Stimulated activated CD4-positive, alpha-beta T cell treated with anti-CD3 and anti-CD28 coated beads, TNF-alpha, amount 100 ng/mL, for 48 hours (primary cell): ENCODE measurements around the gene NLGN4Y.

Source experiments
- DNase-seq, 3 donors: peaks; one replicate each; pipeline ENCODE4 v3.0.0-alpha.2; 2020; ENCODE audit warnings: low read depth in 3 of 3

NLGN4Y gene

DNA sequence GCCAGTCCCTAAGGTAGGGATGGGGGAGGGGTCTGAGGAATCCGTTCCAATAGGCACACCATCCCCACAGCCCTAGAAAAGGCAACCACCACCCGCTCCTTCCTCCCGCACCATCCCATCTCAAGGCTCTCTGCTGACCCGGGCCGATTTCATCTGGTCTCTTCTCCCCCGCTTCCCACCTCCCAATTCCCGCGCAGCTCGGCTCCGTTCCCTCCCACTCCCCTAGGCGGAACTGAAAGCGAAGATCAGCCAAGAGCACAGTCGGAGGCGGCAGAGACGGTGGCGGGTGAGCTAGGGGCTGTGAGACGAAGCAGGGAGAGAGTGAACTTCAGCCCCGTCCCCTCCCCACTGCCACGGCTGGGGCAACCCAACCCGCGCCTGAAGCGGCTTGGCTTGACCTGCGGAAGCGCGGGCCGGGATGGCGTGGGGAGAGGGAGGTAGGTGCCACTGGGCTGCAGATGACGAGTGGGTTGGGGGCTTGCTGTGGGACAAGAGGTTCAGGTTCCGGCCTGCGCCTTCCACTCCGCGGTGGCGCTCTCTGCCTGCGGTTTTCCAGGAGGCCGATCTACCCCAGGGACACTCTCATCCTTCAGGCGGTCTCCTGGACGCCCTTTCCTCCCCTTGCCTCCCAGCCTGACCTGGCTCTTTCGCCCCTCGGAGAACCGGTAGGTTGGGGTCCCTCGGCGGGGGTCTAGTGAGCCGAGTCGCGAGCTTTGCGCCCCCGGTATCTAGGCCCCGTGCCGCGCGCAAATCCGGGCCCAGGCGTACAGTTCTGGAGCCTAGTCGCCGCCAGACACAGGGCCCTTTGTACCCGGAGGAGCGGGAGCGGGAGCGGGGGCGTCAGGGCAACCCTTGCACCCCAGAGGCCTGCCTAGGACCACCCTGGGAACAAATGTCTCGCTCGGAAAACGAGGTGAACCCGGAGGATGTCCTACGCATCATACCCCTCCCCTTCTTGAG lies at the start of gene NLGN4Y:
TSS of gene NLGN4Y (plus strand) at position 258 of the 960 bp plus-strand sequence. CDS start 97,591 bp downstream, outside the sequence.
- DNase-seq, result no peak

DNA sequence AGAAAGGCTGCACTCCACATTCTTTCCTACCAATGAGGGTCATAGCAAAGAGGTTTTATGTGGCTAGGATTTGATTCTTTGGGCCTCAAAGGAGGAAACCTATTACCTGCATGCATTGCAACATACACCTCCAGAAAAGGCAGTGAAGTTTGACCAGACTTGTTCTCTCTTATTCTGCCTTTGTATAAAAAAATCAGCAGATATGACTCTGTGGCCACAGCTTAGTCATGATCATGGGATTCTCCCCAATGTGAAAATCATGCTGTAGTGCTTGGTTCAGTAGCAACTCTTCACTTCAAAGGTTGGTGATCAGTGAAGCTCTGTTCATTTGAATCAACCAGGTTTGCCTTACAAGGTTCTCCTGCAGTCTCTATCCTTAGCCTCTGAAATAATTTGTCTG lies 38.4 kb upstream of the NLGN4Y start:
- DNase-seq, result no peak

GRCh38 chrY:14490226-14490625 lies 34.1 kb upstream of the NLGN4Y start:
- no peak for DNase-seq

GRCh38 chrY:14498071-14498470 lies 26.3 kb upstream of the NLGN4Y start:
- DNase-seq, result no peak

DNA sequence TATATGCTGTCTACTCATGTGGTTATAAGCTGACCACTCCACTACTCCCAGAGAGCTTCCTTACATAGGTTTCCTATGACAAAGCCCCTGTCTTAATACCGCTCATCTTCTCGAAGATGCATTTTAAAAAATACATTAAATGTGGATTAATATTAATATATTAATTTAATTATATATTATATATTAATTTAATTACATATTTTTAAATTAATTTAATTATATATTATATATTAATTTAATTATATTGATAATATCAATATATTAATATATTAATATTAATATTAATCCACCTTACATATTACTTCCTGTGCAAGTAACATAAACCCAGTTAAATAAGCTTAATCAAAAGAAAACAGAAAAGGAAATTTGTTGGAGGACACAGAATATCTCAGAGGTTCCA lies 19.7 kb upstream of the NLGN4Y start:
- DNase-seq, result no peak

GRCh38 chrY:14522379-14522950 lies 1.9 kb upstream of the NLGN4Y start:
- DNase-seq, result no peak

- DNase-seq, result no peak
Observed at GRCh38 chrY:14523491-14524271, 648 bp upstream of the NLGN4Y start.

- no peak for DNase-seq
Observed at GRCh38 chrY:14525315-14525714, 986 bp downstream of the NLGN4Y start.

DNA sequence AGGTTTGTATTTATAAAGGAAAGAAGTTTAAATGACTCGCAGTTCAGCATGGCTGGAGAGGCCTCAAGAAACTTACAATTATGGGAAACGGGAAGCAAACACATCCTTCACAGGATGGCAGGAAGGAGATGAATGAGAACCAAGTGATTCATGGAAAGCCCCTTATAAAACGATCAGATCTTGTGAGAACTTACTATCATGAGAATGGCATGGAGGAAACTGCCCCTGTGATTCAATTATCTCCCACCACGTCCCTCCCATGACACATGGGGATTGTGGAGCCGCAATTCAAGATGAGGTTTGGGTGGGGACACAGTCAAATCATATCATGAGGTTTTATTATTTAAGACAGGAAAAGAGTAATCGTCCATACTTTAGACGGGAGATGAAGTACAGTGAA lies 4.0 kb downstream of the NLGN4Y start:
- DNase-seq, result no peak

- no peak for DNase-seq
Observed at GRCh38 chrY:14536703-14537102, 12.4 kb downstream of the NLGN4Y start.

GRCh38 chrY:14543506-14543905 lies 19.2 kb downstream of the NLGN4Y start:
- no peak for DNase-seq

DNA sequence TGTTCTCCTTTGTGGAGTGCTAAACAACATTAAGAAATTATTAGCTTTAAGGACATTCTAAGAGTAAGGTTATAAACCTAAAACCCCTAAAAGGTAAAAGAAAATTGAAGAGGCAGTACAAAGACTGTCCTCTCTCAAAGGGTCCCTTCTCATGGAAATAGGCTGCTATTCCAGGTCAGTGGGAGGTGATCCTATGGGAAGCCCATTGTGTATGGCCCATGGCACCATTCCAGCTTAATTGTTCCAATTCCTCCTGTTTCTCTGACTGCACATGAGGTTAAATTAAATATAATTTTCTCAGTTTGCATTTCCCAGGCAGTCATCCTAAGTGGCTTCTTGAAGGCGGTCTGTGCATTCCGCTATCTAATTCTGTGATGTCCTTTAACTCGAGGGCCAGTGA lies 57.0 kb downstream of the NLGN4Y start:
- no peak for DNase-seq

DNA sequence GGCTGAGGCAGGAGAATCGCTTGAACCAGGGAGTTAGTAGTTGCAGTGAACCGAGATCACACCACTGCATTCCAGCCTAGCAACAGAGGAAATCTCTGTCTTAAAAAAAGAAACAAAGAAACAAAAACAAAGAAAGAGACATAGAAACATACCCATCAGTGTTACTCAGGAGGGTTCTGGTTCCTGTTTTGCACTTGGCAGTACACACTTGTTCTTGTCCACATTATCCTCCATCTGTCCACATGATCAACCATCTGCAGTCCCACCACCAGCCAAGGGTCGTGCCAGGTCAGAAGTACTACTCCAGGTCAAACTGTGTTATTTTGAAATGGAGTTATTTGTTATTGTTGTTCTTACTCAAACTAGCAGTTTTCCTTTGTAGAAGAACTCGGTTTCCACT lies 62.4 kb downstream of the NLGN4Y start:
- DNase-seq, result no peak

DNA sequence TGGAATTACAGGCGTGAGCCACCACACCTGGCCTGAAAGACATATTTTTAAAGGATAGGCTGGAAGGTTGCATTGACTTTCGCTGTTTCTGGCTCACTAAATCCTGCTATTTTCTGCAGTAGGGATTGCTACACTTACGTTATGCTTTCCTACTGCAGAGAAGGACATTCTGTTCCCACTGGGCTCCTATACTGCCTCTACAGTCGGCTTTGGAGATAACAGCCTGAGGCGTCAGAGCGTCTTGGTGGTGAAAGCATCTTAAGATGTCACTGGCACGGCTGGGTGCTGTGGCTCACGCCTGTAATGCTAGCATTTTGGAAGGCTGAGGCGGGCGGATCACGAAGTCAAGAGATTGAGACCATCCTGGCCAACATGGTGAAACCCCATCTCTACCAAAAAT lies 77.0 kb downstream of the NLGN4Y start:
- DNase-seq, result no peak

GRCh38 chrY:14617625-14618024 lies 93.3 kb downstream of the NLGN4Y start:
- DNase-seq, result no peak

GRCh38 chrY:14618513-14618912 lies 94.2 kb downstream of the NLGN4Y start:
- no peak for DNase-seq

DNA sequence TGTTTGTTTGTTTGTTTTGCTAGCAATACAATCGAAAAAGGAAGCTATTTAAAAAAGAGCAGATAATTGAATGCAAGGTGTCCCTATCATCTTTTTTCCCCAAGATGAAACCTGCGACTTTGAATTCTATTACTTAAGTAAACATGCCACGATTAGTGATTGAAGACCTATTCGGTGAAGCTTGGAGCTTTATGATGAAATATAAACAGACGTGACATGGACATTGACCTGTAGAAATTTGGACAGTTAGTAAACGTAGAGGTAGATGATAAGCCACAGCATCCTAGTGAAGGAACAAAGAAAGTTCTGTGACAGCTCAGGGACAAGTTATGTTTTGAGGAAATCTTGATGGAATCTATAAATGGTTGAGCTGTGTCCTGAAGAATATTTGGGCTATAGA lies 103.9 kb downstream of the NLGN4Y start:
- no peak for DNase-seq

DNA sequence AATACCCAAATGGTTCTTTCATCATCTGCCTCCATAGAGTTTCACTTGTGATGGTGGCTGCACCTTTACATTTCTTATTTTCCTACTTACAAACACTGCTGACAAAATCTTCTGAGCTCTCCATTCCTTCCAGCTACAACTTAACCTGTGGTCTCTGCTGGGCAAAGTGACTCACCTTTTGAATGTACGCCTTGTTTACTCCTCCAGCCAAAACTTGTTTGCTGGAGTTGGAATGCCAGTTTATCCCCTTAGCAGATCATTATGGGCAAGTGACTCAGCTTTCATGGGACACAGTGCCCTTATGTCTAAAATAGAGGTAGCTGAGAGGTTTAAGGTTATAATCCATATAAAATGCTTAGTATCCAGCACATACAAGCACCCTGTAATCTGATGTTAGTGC lies 107.3 kb downstream of the NLGN4Y start:
- no peak for DNase-seq

DNA sequence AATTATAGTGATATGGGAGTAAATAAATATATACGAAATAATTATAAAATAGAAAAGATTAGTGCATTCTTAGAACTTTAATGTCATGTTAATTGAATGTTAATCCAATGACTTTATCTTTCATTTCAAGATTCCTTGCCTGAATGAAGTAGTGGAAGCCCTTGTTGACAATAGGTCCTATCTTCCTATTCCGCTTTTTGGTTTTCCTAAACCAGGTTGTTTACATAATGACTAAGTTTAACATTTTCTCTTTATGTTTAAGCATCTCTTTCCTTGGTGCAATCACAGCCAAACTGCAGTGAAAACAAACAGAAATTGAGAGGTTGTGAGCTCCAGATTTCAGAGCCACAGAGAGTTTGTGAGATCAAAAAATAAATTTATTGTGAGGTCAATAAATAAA lies 109.4 kb downstream of the NLGN4Y start:
- no peak for DNase-seq

DNA sequence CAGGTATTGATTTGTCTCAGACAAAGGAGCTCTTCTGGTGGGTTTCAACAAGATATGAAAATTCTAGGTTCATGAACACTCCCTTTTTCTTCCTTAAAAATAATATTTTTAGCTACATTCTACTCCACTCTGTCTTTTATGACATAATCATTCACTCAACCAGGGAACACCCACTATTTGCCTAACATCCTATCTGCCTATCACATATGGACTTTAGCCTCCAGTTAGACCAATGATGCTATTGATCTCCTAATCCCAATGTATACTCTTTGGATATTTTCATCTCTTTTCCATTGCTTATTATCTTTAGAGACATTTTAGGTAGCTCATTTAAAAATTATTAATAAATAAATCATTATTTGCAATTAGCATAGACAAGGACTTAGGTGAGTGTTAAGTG lies 110.6 kb downstream of the NLGN4Y start:
- DNase-seq, result no peak

DNA sequence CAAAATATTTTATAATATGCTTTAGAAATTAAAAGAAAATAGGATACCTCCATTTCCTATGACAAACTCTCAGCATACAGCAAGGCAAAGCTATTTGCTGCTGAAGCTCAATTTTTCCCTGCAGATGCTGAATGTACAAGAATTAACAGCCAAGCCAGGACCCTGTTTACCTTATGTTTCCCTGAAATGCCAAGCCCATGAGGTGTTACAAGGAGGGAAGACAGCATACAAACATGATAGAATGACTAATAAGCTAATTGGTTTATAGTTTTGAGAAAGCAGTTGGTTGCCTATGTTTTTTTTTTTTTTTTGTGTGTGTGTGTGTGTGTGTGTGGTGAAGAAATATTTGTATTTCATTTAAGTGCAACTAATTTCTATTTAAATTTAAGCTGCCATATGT lies 113.2 kb downstream of the NLGN4Y start:
- no peak for DNase-seq

- no peak for DNase-seq
Observed at GRCh38 chrY:14641853-14642252, 117.5 kb downstream of the NLGN4Y start.
